HG03135 (cell line): Measurements from ENCODE around the gene LAYN.

ENCODE experiments used
- ATAC-seq: cut with Tn5 transposase; IDR thresholded peaks from one replicate; pipeline ENCODE4 v1.9.1; 2021; ENCODE audit warnings: mild to moderate bottlenecking, moderate library complexity; ENCODE audit not compliant: unreplicated experiment

LAYN gene

DNA sequence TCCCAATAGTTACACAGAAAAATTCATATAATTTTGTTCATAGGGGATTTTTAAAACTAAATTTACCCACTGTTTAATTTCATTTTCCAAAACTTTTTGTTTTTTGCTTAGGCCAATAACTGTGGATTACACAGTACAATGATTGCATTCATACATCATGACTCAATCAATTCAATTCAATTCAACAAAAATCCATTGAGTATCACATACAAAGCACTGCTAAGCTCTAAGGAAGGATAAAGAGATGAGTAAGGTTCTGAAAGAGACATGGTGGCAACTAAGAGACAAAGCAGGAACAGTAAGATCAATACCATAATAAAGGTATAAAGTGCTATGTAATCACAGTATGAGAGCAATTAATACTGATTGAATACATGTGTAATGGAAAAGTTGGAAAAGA is 9.4 kb upstream of the LAYN start:
- no peak for ATAC-seq

GRCh38 chr11:111531687-111532364 is 8.7 kb upstream of the LAYN start:
- ATAC-seq, result no peak

DNA sequence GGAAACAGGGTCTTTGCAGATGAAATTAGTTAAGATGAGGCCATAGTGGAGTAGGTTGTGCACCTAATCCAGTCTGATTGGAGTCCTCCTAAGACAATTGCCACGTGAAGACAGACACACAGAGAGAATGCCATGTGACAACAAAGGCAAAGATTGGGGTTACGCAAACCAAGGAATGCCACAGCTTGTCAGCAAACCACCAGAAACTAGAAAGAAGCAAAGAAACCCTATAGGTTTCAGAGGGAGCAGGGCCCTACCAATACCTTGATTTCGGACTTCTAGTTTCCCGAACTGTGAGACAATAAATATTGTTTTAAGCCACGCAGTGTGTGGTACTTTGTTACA is 8.2 kb upstream of the LAYN start:
- ATAC-seq, result no peak

- no peak for ATAC-seq
Measured at GRCh38 chr11:111535281-111535680, 5.2 kb upstream of the LAYN start.

GRCh38 chr11:111537336-111537860 is 3.1 kb upstream of the LAYN start:
- no peak for ATAC-seq

DNA sequence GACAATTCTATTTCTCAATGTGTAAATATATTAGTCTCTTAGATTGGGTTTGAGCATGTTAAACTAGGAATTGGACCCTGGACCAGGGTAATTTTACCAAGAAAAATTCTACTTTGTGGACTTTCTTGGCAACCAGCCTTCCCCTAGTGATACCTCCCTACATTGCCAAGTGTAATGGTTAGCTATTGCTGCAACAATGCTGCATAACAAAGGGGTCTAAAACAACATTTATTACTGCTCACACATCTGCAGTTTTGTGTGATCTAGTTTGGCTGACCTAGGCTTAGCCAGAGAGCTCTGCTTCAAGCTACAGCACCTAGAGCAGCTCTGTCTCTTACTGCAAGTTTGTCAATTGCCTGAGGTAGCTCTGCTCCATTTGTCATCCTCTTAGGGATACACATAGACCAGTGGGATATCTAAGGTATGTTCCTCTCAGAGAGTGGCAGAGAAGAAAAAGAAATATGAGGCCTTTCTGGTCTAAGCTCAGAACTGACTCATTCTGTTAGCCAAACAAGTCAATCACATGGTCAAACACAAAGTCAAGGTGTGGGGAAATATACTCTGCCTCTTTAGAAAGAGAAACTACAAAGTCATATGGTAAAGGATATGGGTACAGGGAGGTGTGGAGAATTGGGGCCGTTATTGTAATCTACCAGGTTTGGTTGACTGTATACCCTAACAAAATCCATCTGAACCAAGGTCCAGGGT is 2.0 kb upstream of the LAYN start:
- no peak for ATAC-seq

- ATAC-seq, result no peak
Measured at GRCh38 chr11:111539426-111540113, 950 bp upstream of the LAYN start.

DNA sequence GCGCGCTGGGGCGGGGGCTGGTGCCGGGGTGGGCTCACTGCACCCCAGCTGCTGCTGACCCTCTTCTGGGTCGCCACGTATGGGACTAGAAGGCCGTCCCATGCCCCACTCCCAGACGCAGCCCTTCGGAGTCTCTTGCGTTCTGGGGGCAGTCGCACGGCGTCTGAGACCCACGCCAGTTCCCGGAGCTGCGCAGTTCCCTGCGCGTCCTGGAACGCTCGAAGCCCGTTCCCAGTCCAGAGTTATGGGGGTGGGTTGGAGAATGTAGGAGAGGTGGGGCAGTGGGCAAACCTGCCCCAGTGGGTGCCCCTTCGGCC is 375 bp downstream of the LAYN start:
- no peak for ATAC-seq

- no peak for ATAC-seq
Measured at GRCh38 chr11:111541254-111542061, 938 bp downstream of the LAYN start.

- no peak for ATAC-seq
Measured at GRCh38 chr11:111542606-111543275, 2.2 kb downstream of the LAYN start.

GRCh38 chr11:111548525-111548924 is 8.0 kb downstream of the LAYN start:
- ATAC-seq, result no peak

DNA sequence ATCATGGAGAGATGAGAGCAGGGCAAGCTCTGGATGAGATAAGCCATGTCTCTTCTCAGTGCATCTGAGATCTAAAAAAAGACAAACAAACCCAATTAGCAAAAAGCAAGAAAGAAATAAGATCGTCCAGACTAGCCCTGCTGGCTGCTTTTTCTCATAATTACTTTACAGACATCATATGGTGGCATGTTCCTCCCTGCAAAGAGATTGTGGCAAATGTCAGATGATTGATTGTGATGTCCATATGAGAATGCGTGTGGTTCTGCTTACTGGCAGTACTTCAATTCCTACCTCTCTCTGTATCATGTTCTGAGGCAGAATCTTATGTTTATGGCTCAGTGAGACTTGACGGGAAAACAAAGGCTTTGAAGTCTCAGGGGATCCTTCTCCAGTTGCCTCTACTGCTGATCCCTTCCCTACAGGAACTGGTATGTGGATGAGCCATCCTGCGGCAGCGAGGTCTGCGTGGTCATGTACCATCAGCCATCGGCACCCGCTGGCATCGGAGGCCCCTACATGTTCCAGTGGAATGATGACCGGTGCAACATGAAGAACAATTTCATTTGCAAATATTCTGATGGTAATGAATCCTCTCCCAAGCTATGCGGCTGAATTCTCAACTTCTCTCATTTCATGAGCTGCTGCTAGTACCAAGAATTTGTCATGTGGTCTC is 8.8 kb downstream of the LAYN start:
- no peak for ATAC-seq

DNA sequence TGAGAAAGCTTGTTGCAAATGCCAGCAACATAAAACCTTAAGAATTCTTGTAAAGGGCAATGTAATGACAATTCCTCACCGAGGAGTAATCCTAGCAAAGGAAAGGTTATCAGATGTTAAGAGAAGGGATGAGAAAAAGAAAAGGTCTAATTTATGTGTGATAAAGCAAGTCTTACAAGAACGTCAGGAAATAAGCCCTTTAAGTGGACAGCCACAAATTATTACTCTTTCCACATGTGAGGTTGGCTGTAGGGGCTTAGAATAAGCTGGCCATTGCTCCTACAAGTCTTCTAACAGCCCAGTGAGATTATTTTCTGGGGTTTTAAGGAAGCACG is 9.3 kb downstream of the LAYN start:
- ATAC-seq, result no peak

DNA sequence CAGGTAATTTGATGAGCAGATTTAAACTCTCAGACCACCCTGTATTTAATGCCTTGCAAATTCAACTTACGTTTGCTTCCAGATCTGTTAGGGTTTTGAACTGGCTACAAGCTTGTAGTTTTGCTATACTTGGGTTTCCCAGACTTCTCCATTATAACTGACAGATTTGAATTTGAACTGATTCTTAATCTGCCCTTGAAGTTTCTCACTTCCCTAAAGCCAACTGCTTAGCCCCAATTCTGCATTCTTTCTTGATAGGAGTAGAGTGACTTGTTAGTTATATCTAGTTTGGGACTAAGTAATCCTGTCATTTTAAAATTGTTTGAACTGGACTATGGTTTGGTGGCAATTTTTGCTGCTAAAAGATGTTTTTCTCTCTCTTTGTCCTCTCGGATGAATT is 9.7 kb downstream of the LAYN start:
- no peak for ATAC-seq

DNA sequence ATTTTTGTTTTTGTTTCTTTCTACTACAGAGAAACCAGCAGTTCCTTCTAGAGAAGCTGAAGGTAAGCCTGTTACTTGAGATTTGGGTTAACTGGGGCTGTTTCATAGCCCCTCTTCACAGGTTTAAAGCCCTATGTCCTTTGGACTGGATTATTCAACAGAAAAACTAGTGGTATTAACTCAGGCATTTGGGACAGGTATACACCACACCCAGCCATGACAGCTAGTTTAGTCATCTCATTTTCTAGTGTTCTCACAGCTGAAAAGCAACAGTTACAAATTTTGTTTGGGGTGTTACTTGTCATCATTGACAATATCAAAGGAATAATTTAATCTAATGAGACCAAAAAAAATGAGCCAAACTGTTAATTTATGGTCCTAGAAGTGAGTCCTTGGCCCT is 14.0 kb downstream of the LAYN start:
- no peak for ATAC-seq

- no peak for ATAC-seq
Measured at GRCh38 chr11:111555255-111555654, 14.7 kb downstream of the LAYN start.

- ATAC-seq, result no peak
Measured at GRCh38 chr11:111557425-111558111, 17.0 kb downstream of the LAYN start.

- no peak for ATAC-seq
Measured at GRCh38 chr11:111559800-111560464, 19.4 kb downstream of the LAYN start.

DNA sequence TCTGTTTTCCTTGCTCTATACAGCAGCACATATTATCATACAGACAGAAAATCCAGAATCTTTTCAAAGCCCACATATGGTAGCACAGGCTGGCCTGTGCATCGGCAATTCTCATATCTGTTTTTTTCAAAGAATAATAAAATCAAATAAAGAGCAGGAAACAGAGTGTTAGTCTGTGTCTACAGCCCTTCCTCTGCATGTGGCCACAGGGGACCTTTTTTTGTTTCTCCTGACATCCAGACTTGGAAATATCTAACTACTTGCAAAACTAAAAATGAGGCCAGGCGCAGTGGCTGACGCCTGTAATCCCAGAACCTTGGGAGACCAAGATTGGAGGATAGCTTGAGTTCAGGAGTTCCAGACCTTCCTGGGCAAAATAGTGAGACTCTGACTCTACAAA is 20.3 kb downstream of the LAYN start:
- ATAC-seq, result no peak
